H4 (cell line): ENCODE results near the gene DCTN1. TPM values are rescaled to one million over a fixed set of nuclear protein-coding genes. Genes with fewer than 3 reads are reported as not detected.

Experiments used
- DNase-seq: peaks from one replicate; pipeline ENCODE4 v3.0.0-alpha.2; 2015; ENCODE audit warnings: low spot score
- total RNA-seq: library from RNA; depleted of rRNA; stranded (reverse); fragments of >200 nt; shearing (Covaris generic); gene quantifications from 2 replicates; pipeline ENCODE4 v1.2.3, GENCODE V29; 2014; rRNA removed

DCTN1 gene
- total RNA-seq, 1 experiment from 2014 or later: 55.1 TPM

- DNase-seq: no peak
Measured at GRCh38 chr2:74325815-74326214, 54.3 kb downstream of the DCTN1 start.

GRCh38 chr2:74321737-74322136 is 58.4 kb downstream of the DCTN1 start:
- no peak for DNase-seq

DNA sequence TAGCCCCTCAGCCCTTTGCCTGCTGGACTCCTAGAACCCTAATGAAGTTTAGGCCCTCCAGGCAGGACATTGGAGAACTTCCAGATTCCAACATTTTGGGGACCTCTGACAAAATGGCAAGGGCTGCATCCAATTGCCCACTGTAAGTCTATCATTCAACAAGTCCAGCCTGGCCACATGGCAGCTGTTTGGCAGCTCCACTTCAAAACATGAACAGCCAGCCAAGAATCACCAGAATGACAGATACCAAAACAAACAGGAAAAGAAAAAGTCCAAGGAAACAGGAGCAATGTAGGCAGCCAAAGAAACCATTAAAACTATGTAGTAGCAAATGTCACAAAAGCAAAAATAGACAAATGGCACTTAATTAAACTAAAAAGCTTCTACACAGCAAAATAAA is 62.4 kb downstream of the DCTN1 start:
- DNase-seq: no peak

DNA sequence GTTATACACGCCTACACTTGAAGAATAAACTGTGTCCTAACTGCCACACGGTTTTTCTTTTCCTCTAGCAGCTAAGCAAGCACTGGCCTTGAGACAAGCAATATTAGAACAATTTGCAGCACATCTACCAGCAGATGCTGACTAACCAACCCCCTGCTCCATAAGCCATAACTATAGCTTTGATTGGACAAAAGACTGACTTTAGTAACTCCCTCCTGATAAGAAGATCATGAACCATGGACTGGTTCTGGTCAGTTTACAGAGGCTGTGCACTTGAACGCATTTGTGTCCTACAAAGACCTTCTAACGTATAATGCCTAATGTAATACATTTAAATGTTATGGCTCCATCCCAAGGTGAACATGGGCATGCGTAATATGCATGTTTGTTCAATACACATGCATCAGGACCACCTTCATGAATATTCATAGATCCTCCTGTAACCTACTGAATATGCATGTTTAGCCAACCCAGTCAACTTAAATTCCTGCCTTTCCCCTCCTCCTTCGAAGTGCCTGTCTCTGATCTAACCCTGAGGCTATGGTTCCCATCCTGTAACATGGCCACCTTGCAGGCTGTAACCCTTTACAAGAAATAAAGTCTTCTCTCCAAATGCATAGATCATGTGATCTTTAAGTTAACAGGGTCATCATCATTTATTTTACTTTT is 63.4 kb downstream of the DCTN1 start:
- no peak for DNase-seq

GRCh38 chr2:74314107-74314506 is 66.0 kb downstream of the DCTN1 start:
- DNase-seq: no peak

DNA sequence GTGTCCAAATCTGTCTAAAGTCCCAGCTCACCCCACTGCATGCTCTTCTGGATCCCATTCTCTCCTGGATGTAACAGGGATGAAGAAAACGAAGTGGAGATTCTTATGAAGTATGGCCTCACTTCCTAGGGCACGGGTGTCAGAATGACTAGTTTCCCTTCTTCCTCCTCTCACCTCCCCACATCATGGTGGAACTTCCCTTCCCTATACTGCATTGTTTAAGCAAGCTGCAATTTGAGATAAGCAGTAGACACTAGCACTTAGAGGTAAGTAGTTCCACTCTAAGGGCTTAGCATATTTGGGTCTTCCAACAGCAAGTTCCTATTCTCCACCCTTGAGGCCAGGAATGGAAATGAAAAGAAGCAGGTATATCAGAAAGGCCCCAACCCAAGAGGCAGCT is 66.6 kb downstream of the DCTN1 start:
- DNase-seq: no peak

DNA sequence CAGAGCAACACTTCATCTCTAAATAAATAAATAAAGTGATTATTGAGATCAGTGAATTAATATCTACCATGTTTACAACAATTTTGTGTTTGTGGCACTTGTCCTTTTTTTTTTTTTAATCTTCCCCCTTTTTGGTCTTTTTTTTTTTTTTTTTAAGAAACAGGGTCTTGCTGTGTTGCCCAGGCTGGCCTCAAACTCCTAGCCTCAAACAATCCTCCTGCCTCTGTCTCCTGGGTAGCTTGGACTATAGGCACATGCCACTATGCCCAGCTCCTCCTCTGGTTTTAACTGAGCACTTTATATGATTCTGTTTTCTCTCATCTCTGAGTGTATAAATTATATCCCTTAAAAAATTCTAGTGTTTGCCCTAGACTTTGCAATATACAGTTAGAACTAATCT is 67.2 kb downstream of the DCTN1 start:
- DNase-seq: no peak

Other genes starting within 250 kb of the DCTN1 start
- gene BOLA3, start 232.4 kb downstream of the DCTN1 start, total RNA-seq: 144 and 202 TPM in 2 replicates
- 147 and 150 TPM in 2 replicates for gene MOB1A, start 201.4 kb downstream of the DCTN1 start, total RNA-seq
- gene MTHFD2, start 181.7 kb downstream of the DCTN1 start, total RNA-seq: 257 and 261 TPM in 2 replicates
- 0.02 and 0.23 TPM in 2 replicates for gene SLC4A5, start 36.9 kb downstream of the DCTN1 start, total RNA-seq
- gene C2orf81, start 41.3 kb upstream of the DCTN1 start, total RNA-seq: 0.53 and 0.70 TPM in 2 replicates
- 32.6 and 43.4 TPM in 2 replicates for gene WDR54, start 41.4 kb upstream of the DCTN1 start, total RNA-seq
- gene RTKN, start 61.6 kb upstream of the DCTN1 start, total RNA-seq: 9.4 and 10.5 TPM in 2 replicates
- 30.1 and 55.7 TPM in 2 replicates for gene INO80B, start 74.8 kb upstream of the DCTN1 start, total RNA-seq
- 86.8 and 93.9 TPM in 2 replicates for gene WBP1, start 78.1 kb upstream of the DCTN1 start, total RNA-seq
- 43.1 and 52.7 TPM in 2 replicates for gene MOGS, start 85.1 kb upstream of the DCTN1 start, total RNA-seq
- 25.3 and 42.4 TPM in 2 replicates for gene MRPL53, start 92.4 kb upstream of the DCTN1 start, total RNA-seq
- 1.8 and 2.2 TPM in 2 replicates for gene CCDC142, start 102.7 kb upstream of the DCTN1 start, total RNA-seq
- gene TTC31, start 102.8 kb upstream of the DCTN1 start, total RNA-seq: 9.2 and 10.7 TPM in 2 replicates
- gene LBX2, start 119.3 kb upstream of the DCTN1 start, total RNA-seq: 0.97 TPM in 1 of 2 replicates, not detected in the other
- 17.0 and 25.7 TPM in 2 replicates for gene PCGF1, start 127.4 kb upstream of the DCTN1 start, total RNA-seq
- not detected in 2 replicates for gene TLX2, start 134.1 kb upstream of the DCTN1 start, total RNA-seq
- gene DQX1, start 145.9 kb upstream of the DCTN1 start, total RNA-seq: not detected in 2 replicates
- gene AUP1, start 149.4 kb upstream of the DCTN1 start, total RNA-seq: 95.4 and 102 TPM in 2 replicates
- gene HTRA2, start 149.6 kb upstream of the DCTN1 start, total RNA-seq: 40.5 and 49.5 TPM in 2 replicates
- 2.0 and 2.4 TPM in 2 replicates for gene LOXL3, start 173.6 kb upstream of the DCTN1 start, total RNA-seq
- 0.84 and 2.1 TPM in 2 replicates for gene DOK1, start 174.4 kb upstream of the DCTN1 start, total RNA-seq